HG02642 (cell line): ENCODE measurements around the gene TNFRSF18.
"Not testable (repeated sequence)": the region's sequence is repeated elsewhere in the genome, so short reads cannot be mapped to it uniquely, and the experiment has no call there.

ENCODE experiments used
- ATAC-seq: cut with Tn5 transposase; IDR thresholded peaks from one replicate; pipeline ENCODE4 v1.9.1; 2021; ENCODE audit warnings: mild to moderate bottlenecking; ENCODE audit not compliant: unreplicated experiment, poor library complexity

Gene TNFRSF18

DNA sequence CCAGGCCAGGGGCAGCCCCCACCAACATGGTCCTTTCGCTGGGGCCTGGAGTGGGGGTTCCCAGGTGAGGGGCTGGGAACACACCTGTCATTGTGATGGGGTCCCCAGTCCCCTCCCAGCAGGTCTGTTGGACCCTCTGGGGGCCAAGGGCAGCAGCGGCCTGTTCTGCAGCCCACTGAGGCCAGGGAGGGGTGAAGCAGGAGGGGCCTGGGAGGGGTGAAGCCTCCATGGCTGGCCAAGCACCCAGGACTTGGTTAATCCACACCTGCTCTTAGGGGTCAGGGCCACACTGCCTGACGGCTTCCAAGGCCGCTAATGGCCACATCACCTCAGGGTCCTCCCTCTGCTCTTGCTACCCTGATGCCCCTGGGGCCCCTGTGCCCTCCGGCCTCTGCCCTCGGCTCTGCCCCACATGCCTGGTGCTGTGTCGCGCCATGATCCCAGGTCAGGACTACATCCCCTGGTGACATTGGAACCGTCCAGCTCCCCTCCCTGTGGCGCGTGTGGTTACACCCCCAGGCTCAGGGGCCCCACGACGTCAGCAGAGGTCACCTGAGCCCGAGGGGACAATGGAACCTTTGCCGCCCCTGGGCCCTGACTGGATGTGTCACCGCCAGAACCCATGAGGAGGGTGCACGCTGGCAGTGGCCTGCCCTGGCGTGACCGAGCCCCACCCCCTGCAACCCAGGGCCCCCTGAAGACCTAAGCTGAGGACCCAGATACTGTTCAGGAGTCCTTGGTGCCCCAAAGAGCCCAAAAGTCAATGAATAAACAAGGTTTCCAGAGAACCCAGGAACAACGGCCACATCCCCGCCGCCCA lies 7.0 kb downstream of the TNFRSF18 start:
- ATAC-seq = no peak

DNA sequence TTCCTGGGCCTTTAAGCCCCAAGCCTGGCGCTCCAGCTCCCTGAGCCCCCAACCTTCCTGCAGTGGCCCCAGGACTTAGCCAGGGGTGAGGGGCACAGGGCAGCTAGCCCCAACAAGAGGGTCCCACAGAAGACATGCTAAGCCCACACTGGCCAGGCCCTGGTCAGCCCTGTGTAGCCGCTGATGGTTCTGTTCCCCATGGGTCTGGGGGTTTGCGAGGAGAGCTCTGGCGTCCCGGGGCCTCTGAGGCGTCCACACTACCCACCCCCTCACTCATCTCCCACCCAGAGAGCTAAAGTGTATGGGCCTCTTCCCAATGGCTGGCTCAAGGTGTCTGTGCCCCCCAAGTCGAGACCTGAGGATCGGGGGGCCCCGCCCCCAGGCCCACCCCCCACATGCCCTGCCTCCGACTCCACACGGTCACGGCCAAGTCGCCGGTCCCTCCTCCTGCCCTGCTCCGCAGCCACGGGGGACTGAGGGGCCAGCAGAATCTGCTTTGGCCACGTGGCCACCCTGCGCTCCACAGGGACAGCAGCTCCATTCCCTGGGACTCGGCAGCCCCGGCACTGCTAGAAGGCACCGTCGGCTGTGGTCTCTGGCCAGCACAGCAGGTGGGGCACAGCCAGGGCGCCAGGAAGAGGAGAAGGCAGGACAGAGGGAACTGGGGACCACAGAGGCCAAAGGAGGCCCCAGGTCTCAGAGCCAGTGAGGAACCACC lies 7.8 kb downstream of the TNFRSF18 start:
- ATAC-seq = no peak

DNA sequence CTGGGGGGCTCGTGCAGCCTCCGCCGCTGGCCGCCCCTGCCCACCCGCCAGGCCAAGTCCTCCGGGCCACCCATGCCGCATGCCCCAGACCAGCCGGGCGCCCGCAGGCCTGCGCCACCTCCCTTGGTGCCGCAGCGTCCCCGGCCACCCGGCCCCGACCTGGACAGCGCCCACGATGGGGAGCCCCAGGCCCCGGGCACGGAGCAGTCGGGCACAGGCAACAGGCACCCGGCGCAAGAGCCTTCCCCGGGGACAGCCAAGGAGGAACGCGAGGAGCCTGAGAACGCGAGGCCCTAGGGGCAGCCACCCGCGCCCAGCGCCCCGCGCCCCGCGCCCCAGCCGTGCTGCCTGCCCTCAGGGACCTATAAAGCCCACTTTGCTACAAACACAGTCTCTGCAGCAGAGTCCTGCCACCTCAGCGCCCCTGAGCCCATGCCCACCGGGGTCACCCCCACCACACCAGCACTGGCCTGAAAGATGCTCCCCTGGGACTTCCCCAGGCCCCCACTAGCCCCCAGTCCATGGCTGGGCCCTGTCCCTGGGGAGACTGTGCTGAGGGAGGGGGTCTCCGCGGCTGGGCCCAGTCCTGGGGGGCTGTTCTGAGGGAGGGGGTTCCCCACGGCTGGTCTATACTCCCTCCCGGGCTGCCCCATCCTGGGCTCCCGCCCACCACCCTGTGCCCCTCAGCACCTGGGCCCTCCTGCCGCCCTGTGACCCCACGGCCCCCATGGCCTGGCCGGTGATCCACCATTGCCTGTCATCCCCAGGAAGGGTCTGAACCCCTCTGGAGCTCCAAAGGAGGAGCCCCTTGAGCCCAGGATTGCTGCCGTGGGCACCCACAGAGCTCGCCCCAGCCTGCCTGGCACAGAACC lies 8.6 kb downstream of the TNFRSF18 start:
- ATAC-seq = no peak

DNA sequence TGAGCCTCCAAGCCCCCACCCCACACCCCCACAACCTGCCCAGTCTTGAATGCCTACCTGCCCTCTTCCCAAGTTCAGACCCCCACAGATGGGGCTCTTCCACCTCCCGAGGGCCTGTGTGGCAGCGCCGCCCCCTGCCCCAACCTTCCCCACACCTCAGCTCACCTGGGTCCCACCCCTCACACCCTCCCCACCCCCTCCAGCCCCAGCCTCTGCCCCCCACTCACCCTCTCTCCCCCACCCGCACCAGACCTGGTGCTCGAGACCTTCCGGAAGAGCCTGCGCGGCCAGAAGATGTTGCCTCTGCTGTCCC lies 9.2 kb downstream of the TNFRSF18 start:
- ATAC-seq = no peak

DNA sequence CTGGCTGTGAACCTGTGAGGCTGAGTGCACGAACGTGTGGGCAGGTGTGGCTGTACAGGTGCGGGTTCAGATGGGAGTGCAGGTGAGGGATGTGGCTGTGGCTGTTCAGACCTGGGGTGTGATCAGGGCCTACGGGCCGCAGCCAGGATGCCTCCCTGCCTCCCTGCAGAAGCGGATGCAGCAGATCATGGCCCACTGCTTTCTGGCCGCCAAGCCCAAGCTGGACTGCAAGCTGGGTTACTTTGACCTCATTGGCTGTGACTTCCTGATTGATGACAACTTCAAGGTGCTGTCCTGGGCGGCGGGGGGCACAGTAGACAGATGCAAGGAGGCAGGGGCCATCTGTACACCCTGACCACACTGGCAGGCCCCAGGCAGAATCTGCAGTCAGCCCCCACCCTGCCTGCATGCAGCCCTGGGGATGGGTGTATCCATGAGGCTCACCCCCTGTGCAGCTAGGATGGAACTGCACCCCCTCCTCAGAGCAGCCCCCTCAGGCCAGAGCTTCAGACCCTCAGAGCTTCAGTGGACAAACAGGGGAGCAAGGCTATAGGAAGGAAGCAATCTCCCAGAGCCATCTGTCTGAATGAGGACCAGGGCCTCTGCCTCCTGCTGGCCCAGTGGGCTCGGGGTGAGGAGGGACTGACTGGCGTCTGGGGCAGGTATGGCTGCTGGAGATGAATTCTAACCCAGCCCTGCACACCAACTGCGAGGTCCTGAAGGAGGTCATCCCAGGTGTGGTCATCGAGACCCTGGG lies 9.8 kb downstream of the TNFRSF18 start:
- ATAC-seq = no peak

DNA sequence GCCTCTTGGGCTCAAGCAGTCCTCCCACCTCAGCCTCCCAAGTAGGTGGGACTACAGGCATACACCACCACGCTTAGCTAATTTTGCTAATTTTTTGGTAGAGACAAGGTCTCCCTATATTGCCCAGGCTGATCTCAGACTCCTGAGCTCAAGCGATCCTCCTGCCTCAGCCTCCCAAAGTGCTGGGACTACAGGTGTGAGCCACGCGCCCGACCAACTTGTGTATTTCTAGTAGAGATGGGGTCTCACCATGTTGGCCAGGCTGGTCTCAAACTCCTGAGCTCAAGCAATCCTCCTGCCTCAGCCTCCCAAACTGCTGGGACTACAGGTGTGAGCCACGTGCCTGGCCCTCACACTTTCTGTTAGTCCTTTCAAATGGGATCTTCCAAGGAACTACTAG lies 10.7 kb downstream of the TNFRSF18 start:
- ATAC-seq = not testable (repeated sequence)

DNA sequence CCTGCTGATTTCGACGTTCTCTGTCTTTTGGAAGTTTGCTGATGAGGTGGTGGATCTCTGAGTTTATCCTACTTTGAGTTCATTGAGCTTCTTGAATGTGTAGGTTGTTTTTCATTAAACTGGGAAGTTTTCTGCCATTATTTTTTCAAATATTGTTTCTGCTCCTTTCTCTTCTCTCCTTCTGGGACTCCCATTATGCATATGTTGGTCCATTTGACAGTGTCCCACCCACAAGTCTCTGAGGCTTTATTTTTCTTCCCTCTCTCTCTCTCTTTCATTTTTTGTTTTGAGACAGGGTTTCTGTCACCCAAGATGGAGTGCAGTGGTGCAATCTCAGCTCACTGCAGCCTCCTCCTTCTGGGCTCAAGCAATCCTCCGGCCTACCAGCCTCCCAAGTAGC lies 11.7 kb downstream of the TNFRSF18 start:
- no peak for ATAC-seq

DNA sequence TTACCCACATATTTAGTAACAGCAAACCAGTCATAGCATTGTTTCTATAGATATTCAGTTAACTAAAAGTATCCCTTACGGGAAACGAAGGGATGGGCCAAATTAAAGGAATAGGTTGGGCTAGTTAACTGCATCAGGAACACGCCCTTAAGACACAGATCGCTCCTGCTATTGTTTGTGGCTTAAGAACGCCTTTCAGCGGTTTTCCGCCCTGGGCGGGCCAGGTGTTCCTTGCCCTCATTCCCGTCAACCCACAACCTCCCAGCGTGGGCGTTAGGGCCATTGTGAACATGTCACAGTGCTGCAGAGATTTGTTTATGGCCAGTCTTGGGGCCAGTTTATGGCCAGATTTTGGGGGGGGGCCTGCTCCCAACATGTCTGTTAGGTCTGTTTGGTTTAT lies 14.7 kb downstream of the TNFRSF18 start:
- ATAC-seq = no peak

DNA sequence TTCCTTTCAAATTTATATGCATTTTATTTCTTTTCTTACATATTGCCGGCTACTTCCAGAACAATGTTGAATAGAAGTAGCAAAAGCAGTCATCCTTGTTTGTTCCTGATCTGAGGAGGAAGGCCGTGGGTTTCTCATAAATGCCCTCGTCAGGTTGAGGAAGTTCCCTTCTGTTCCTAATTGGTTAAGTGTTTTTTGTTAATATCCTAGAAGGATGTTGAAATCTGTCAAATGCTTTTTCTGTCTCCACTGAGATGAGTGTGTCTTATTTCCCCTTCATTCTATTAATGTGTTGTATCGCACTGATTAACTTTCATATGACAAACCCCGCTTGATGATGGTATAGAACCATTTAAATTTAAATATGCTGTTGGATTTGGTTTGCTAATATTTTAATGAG lies 17.3 kb downstream of the TNFRSF18 start:
- ATAC-seq = no peak

DNA sequence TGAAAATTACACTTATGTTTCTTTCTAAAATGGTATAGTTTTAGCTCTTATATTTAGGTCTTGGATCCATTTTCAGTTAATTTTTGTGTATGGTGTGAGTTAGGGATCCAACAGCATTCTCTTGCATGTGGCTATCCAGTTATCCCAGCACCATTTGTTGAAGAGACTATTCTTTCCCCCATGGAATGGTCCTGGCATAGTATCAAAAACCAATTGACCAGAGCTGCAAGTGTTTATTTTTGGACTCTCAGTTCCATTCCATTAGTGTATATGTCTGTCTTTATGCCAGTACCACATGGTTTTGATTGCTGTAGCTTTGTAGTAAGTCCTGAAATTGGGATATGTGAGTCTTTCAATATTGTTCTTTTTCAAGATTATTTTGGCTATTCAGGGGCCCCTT lies 18.5 kb downstream of the TNFRSF18 start:
- ATAC-seq = no peak

DNA sequence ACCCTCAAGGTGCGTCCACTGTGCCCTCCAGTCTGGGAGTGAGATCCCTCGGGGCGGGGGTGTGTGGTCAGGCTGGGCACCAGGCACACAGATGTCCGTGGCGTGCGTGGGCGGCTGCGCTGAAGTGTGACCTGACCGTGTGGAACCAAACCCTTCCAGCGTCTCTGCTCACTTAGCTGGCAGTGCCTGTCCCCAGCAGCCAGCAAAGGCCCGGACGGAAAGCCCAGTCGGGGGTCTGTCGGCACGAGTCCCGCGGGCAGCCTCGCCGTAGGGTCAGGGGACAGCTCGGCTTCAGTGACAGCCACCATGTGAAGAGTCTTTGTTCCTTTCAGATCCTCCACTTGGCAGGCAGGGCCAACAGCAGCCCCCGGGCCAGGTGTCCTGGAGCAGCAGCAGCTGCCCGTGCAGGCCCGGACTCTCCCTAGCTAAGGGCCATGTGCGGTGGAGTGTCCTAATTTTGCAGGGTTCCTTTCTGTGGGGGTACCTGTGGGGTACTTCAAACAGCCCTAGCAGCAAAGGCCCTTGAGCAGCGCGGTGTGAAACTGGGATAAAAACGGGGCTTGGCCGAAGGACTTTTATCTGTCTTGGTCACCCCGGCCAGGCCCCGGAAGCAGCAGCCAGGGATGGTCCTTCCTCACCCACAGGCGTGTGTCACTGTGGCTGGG lies 21.2 kb downstream of the TNFRSF18 start:
- no peak for ATAC-seq

DNA sequence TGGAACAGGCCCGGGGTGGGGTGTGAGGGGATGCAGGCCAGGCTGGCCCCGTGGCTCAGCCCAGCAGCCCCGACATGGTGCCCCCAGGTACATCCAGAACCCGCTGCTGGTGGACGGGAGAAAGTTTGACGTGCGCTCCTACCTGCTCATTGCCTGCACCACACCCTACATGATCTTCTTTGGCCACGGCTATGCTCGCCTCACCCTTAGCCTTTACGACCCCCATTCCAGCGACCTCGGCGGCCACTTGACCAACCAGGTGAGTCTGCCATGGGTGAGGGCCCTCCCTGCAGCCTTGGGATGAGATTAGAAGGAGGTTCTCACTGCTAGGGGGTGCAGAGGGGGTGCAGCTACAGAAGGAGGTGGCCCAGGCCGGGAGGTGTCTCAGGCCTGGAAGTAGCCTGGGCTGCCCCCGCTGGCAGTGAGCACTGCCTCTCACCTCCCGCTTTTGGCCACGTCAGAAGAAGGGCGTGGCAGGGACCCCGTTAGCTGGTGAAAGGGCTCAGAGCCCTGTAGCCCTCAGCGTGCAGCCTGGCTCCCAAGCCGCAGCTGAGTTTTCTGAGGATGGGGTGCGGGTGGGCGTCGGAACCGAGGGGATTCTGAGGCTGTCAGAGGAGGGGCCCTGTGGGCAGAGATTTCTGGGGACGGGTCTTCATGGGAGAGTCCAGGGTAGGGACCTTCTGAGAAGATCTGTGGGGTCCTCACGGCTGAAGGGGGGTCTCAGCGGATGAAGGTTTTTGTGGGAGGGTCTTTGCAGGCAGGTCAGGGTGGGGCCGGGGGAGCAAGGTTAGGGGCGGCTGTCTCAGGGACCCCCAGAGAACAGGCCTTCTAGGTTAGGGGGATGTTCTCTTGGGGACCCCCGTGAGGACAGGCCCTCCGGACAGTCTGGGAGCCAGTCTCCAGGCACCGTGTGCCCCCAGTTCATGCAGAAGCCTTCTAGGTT lies 22.3 kb downstream of the TNFRSF18 start:
- no peak for ATAC-seq

DNA sequence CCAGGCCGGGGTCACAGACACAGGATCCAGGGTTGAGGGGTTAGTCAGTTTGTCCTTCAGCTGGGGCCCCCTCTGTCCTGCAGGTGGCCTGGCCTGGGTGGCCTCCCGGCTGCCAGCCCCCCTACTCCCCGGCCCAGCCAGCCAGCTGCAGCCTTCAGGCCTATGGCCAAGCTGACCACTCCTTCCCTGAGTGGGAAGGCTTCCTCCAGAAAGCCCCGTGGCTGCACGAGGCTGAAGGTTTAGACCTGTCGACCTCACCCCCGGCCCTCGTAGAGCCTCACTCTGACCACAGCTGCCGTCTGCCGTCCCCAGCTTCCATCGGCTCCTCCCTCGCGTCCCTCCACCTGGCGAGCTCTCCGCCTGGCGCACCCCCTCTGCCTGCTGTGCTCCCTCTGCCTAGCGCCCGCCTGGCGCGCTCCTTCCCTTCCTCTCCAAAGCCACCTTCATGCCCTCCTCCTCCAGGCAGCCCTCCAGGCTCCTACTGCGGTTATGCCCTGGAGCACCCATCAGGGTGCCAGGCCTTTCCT lies 23.1 kb downstream of the TNFRSF18 start:
- no peak for ATAC-seq

DNA sequence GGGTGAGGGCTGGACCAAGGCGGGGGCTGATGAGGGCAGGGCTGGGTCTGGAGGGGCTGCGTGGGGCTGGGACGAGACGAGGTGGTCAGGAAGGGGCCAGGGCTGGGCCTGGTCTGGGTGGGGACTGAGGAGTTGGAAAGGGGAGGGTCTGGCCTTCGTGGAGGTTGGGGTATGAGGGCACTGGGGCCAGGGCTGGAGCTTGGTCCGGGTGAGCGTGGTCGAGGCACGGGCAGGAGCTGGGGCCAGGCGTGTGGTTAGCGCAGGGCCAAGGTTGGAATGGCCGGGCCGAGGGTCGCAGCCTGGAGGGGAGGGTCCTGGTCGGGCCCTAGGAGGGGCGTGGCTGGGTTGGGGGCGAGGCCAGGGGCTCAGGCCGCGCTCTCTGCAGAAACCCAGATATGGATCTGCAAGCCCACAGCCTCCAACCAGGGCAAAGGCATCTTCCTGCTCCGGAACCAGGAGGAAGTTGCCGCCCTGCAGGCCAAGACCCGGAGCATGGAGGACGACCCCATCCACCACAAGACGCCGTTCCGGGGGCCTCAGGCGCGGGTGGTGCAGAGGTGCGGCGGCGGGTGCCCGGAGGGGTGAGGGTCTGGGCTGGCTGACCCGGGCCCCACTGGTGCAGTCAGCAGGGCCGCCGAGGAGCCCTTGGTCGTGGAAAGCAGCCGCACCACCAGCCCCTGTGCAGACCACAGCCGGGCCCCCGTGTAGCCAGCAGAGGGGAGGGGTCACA lies 23.7 kb downstream of the TNFRSF18 start:
- no peak for ATAC-seq

DNA sequence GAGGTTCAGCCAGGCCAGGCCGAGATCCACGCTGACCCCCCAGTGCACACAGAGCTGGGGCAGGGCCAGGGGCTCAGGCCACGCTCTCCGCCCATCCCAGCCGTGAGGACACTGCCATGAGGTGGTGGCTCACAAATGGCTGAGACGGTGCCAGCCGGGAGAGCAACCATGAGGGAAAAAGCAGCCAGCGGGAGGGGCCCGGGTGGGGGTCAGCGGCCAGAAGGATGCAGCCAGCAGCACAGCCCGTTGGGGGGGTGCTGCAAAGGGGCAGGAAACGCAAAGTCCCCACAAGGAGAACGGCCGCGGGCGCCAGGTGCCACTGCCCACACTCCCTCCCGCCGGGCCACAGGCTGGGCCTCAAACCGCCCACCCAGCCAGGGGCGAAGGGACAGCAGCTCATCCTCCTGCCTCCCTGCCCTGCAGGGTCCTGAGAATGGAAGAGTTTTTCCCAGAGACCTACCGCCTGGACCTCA lies 24.4 kb downstream of the TNFRSF18 start:
- no peak for ATAC-seq

DNA sequence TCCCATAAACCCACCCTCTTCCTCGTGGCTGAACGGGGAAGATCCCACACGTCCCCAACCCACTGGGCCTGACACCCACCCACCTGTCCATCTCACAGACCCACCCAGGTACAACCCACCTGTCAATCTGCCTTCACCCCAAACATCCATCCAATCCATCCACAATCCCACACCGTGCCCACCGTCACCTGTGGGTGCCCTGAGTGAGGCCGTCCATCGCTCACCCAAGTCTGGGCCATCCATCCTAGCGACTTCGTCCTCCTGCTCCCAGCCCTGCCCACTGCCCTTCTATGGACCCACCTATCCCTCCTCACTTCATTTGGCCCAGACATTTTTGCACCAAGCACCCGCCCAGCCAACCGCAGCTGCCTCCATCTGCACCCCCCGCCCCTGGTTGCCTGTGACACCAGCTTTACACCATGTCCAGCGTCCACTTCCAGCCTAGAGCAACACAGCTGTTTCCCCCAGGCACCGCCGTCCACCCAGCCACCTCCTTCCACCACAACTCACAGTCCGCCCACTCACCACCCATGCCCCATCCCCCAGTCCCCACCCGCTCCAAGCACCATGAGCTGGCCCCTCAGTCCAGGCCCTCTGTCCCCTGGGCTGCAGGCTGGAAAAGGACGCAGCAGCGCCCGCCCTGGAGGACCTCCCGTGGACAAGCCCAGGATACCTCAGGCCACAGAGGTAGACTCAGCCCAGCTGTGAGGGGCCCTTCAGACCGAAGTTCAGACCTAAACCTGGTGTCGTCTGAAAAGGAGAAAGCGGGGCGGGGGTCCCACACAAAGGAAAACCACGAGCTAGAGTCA lies 25.1 kb downstream of the TNFRSF18 start:
- no peak for ATAC-seq
